ENCODE measurements around the gene PLEKHH2.

PLEKHH2 gene

GRCh38 chr2:43791035-43791765 is 154.1 kb downstream of the PLEKHH2 start:
- Histone ChIP-seq H3K9ac (ENCODE audit: insufficient read length) (no peak overlapping the region), H3K27ac (no peak overlapping the region), H3K36me3 (ENCODE audit: insufficient read depth, low read length) (no peaks in the 10 kb centered on the region; the same call in 1 of the 2 replicates), H3K9me3 (ENCODE audit: low read depth, low read length) (no peaks in the 10 kb centered on the region), H3K4me3 (no peak overlapping the region)
- no peak for TF ChIP-seq EZH2 (IDR thresholded peaks at IDR 0.05)
- TF ChIP-seq FOXP2 (optimal IDR thresholded peaks at IDR 0.05; ENCODE audit: control extremely low read depth, extremely low read length, insufficient read depth) = no peak
- no peak for TF ChIP-seq POLR2AphosphoS5 (IDR thresholded peaks at IDR 0.05; ENCODE audit: borderline replicate concordance, low read depth, low read length)
- no peak for DNase-seq (ENCODE audit: low read depth, low spot score)

GRCh38 chr2:43792653-43793052 is 155.6 kb downstream of the PLEKHH2 start:
- no peak overlapping the region for H3K9ac ChIP-seq (ENCODE audit: insufficient read length)
- DNase-seq (ENCODE audit: low read depth, low spot score) = no peak
- TF ChIP-seq EZH2 (IDR thresholded peaks at IDR 0.05) = no peak
- TF ChIP-seq FOXP2 (optimal IDR thresholded peaks at IDR 0.05; ENCODE audit: control extremely low read depth, extremely low read length, insufficient read depth) = no peak
- TF ChIP-seq POLR2AphosphoS5 (IDR thresholded peaks at IDR 0.05; ENCODE audit: borderline replicate concordance, low read depth, low read length) = no peak

GRCh38 chr2:43794956-43795355 is 157.9 kb downstream of the PLEKHH2 start:
- DNase-seq (ENCODE audit: low read depth, low spot score) = no peak
- Histone ChIP-seq H3K4me3 (no peak overlapping the region), H3K9me3 (ENCODE audit: low read depth, low read length) (no peaks in the 10 kb centered on the region), H3K27ac (no peak overlapping the region), H3K9ac (ENCODE audit: insufficient read length) (no peak overlapping the region), H3K36me3 (ENCODE audit: insufficient read depth, low read length) (no peaks in the 10 kb centered on the region; the same call in 1 of the 2 replicates)
- TF ChIP-seq EZH2 (IDR thresholded peaks at IDR 0.05) (no peak), POLR2AphosphoS5 (IDR thresholded peaks at IDR 0.05; ENCODE audit: borderline replicate concordance, low read depth, low read length) (no peak), FOXP2 (optimal IDR thresholded peaks at IDR 0.05; ENCODE audit: control extremely low read depth, extremely low read length, insufficient read depth) (no peak)

More at GRCh38 chr2:43792653-43793052, 155.6 kb downstream of the PLEKHH2 start:
- Histone ChIP-seq H3K4me3 (no peak overlapping the region), H3K36me3 (ENCODE audit: insufficient read depth, low read length) (no peaks in the 10 kb centered on the region; the same call in 1 of the 2 replicates), H3K27ac (no peak overlapping the region), H3K9me3 (ENCODE audit: low read depth, low read length) (no peaks in the 10 kb centered on the region)

- no peaks in the 10 kb centered on the region for H3K9me3 ChIP-seq (ENCODE audit: low read depth, low read length)
- no peak overlapping the region for H3K4me3 ChIP-seq
- no peak overlapping the region for H3K27ac ChIP-seq
- no peak for DNase-seq (ENCODE audit: low read depth, low spot score)
- H3K9ac ChIP-seq (ENCODE audit: insufficient read length) = no peak overlapping the region
- TF ChIP-seq FOXP2 (optimal IDR thresholded peaks at IDR 0.05; ENCODE audit: control extremely low read depth, extremely low read length, insufficient read depth) (no peak), POLR2AphosphoS5 (IDR thresholded peaks at IDR 0.05; ENCODE audit: borderline replicate concordance, low read depth, low read length) (no peak), EZH2 (IDR thresholded peaks at IDR 0.05) (no peak)
- no peaks in the 10 kb centered on the region; the same call in 1 of the 2 replicates for H3K36me3 ChIP-seq (ENCODE audit: insufficient read depth, low read length)
Observed at GRCh38 chr2:43796206-43796605, 159.1 kb downstream of the PLEKHH2 start.

GRCh38 chr2:43798300-43798699 is 161.2 kb downstream of the PLEKHH2 start:
- Histone ChIP-seq H3K36me3 (ENCODE audit: insufficient read depth, low read length) (no peaks in the 10 kb centered on the region), H3K9me3 (ENCODE audit: low read depth, low read length) (no peaks in the 10 kb centered on the region), H3K4me3 (no peak overlapping the region), H3K9ac (ENCODE audit: insufficient read length) (no peak overlapping the region), H3K27ac (no peak overlapping the region)
- TF ChIP-seq FOXP2 (optimal IDR thresholded peaks at IDR 0.05; ENCODE audit: control extremely low read depth, extremely low read length, insufficient read depth) = no peak
- TF ChIP-seq EZH2 (IDR thresholded peaks at IDR 0.05) = no peak
- no peak for TF ChIP-seq POLR2AphosphoS5 (IDR thresholded peaks at IDR 0.05; ENCODE audit: borderline replicate concordance, low read depth, low read length)
- DNase-seq (ENCODE audit: low read depth, low spot score) = no peak

GRCh38 chr2:43800894-43801293 is 163.8 kb downstream of the PLEKHH2 start:
- Histone ChIP-seq H3K9me3 (ENCODE audit: low read depth, low read length) (no peaks in the 10 kb centered on the region), H3K36me3 (ENCODE audit: insufficient read depth, low read length) (peaks cover 3% of the 10 kb centered on the region), H3K9ac (ENCODE audit: insufficient read length) (no peak overlapping the region), H3K27ac (no peak overlapping the region), H3K4me3 (no peak overlapping the region)
- no peak for DNase-seq (ENCODE audit: low read depth, low spot score)
- TF ChIP-seq FOXP2 (optimal IDR thresholded peaks at IDR 0.05; ENCODE audit: control extremely low read depth, extremely low read length, insufficient read depth) (no peak), EZH2 (IDR thresholded peaks at IDR 0.05) (no peak)

GRCh38 chr2:43802135-43802534 is 165.1 kb downstream of the PLEKHH2 start:
- no peak for DNase-seq (ENCODE audit: low read depth, low spot score)
- Histone ChIP-seq H3K9ac (ENCODE audit: insufficient read length) (no peak overlapping the region), H3K4me3 (no peak overlapping the region), H3K27ac (no peak overlapping the region), H3K9me3 (ENCODE audit: low read depth, low read length) (no peaks in the 10 kb centered on the region), H3K36me3 (ENCODE audit: insufficient read depth, low read length) (peaks cover 3% of the 10 kb centered on the region)
- TF ChIP-seq FOXP2 (optimal IDR thresholded peaks at IDR 0.05; ENCODE audit: control extremely low read depth, extremely low read length, insufficient read depth) = no peak

GRCh38 chr2:43803113-43803512 is 166.1 kb downstream of the PLEKHH2 start:
- Histone ChIP-seq H3K36me3 (ENCODE audit: insufficient read depth, low read length) (peaks cover 3% of the 10 kb centered on the region), H3K4me3 (no peak overlapping the region), H3K9ac (ENCODE audit: insufficient read length) (no peak overlapping the region), H3K27ac (no peak overlapping the region), H3K9me3 (ENCODE audit: low read depth, low read length) (no peaks in the 10 kb centered on the region)
- DNase-seq (ENCODE audit: low read depth, low spot score) = no peak
- no peak for TF ChIP-seq POLR2AphosphoS5 (IDR thresholded peaks at IDR 0.05; ENCODE audit: borderline replicate concordance, low read depth, low read length)
- TF ChIP-seq EZH2 (IDR thresholded peaks at IDR 0.05) = no peak
- no peak for TF ChIP-seq FOXP2 (optimal IDR thresholded peaks at IDR 0.05; ENCODE audit: control extremely low read depth, extremely low read length, insufficient read depth)

GRCh38 chr2:43806719-43807031 is 169.6 kb downstream of the PLEKHH2 start:
- no peak for DNase-seq (ENCODE audit: low read depth, low spot score)
- TF ChIP-seq FOXP2 (optimal IDR thresholded peaks at IDR 0.05; ENCODE audit: control extremely low read depth, extremely low read length, insufficient read depth) (no peak), EZH2 (IDR thresholded peaks at IDR 0.05) (no peak), POLR2AphosphoS5 (IDR thresholded peaks at IDR 0.05; ENCODE audit: borderline replicate concordance, low read depth, low read length) (no peak)
- no peak overlapping the region for H3K27ac ChIP-seq
- no peaks in the 10 kb centered on the region for H3K9me3 ChIP-seq (ENCODE audit: low read depth, low read length)
- H3K4me3 ChIP-seq = no peak overlapping the region
- H3K9ac ChIP-seq (ENCODE audit: insufficient read length) = no peak overlapping the region
- H3K36me3 ChIP-seq (ENCODE audit: insufficient read depth, low read length) = peaks cover 3% of the 10 kb centered on the region

Data from SK-N-MC (cell line).